ENCODE measurements around the gene DSG2.

DSG2 gene

DNA sequence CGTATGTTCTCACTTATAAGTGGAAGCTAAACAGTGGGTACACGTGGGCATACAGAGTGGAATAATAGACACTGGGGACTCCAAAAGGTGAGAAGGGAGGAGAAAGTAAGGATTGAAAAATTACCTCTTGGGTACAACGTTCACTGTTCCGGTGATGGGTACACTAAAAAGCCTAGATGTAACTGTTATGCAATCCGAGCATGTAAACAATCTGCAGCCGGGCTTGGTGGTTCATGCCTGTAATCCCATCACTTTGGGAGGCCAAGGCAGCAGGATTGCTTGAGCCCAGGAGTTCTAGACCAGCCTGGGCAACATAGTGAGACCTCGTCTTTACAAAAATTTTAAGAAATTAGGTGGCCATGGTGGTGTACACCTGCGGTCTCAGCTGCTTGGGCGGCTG, 60.6 kb downstream of the DSG2 start:
- no peak for DNase-seq

DNA sequence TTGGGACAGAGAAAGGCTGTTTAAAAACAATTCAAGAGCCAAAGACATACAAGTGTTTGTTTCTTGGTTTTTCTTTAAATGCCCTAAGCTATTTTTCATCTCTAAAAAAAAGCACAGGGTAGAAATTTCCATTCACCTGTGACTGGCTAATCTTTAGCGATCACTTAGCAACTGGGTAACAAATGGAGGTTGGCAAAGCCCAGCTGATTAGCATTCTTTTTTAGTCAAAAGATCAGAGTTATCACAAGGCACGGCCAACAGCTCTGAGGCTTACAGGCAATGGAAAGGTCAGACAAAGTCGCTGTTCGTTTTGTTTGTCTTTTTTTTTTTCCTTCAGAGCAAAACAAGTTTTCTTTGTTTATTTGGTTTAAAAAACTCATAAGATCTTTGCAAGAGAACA, 64.7 kb downstream of the DSG2 start:
- DNase-seq = no peak

DNA sequence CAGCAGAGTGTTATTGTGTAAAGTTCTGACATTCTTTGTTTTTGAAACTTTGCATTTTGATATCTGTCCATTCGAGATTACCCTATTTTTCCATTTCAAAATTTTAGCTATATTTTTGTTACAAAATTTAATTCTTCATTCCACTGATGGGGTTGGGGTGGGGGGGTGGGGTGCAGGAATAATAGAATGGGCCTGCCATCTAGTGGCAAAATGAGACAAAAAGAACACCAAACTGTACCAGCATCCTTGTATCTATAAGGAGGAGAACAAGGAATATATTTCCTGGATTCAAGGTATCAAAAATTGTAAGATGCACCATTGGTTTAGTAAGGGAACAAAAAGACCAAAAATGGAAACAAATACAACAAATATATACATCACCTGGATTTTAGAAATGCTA, 65.8 kb downstream of the DSG2 start:
- no peak for DNase-seq

DNA sequence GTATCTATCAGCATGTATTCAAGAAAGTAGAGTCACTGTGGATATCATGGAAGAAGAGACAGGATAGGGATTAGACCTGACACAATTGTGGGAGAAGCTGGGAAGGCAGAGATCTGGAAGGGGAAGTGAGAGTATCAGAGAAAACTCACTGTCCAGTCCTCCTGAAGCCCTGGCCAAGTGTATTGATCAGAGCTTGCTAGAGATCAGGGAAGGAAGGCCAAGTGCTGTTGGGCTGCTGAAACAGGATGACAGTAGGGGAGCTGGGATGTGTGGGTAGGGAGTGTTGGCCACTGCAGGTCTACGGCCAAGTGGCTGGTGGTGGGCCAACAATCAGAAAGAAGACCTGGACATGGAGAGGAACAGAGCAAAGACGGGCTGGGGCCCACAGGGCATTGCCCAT, 67.4 kb downstream of the DSG2 start:
- DNase-seq = no peak

DNA sequence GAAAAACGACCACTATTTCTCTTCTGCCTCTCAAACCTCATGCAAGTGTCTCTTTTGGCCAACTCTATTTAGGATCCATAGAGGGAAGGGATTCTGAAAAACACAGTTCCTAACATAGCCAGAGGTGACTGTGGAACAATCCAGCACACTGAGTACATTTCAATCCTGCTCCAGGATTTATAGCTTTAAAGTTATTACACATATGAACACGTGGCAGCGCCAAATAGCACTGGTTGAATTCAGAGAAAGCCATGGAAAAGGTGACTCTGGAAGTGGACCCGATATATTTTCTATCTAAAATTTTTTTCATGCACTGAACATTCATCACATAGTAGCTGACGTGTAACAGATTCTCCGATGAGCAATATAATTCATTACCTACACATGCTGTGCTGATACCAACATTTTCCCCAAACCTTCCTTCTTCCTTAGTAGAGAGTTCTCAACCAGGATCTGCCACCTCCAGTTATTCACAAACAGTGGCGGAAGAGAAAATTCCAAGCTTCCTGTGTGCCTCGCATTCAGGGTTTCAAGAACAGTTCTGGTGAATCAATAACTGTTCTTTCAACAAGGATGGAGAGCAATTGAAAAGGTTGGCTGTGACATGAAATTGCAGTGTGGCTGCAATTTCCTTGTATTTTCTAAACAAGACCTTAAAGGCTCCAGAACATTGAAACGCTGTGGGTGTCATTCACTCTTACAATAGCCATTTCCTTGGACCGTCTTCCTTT, 68.0 kb downstream of the DSG2 start:
- no peak for DNase-seq

DNA sequence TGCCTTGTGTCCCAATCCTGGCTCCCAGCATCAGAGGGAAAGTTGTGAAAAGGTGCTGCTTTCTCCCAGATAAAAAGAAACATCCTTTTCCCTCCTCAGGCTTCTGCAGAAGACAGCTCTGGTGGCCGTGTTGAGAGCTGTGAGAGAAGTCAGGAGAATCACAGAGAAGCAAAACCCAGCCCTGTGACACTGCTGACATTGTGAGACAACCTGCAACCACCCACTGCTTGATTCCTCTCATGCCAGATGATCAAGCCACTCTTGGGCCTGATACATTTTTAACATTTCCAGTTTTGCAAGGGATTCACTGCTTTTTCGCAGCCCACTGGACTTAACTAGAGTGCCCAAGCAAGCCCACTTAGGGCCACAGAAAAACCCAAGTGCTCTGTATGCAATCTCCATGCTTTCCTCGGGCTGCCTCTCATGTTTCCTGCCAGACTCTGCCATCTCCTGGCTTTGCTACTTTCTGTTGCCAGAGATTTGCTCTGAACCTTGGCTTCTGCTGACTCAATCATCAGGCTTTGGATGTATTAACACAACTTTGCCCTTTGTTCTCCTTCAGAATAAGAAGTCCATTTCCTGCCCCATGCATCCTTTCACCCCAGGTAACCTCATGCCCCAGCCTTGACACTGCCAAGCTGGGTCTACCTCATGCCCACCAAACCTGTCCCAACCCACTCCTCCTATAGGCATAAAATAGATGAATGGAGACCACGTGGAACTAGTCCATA, 68.8 kb downstream of the DSG2 start:
- no peak for DNase-seq

DNA sequence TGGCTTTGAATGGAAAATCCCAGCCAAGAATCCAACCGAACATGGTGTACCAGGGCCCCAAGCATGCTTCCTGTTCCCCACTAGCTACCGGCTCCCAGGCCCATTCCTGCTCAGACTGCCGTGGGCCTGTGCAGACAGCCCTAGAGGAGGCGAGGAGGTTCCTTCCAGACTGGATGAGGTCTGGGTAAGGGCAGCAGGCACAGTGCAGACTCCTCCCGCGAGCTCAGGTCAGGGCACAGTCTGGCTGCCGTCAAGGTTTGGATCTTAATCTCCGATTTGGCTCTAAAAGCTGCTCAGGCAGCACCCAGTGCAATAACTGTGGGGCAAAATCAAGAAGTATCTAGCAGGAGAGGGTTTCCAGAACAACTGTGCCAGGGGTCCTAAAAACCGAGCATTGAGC, 74.4 kb downstream of the DSG2 start:
- no peak for DNase-seq

DNA sequence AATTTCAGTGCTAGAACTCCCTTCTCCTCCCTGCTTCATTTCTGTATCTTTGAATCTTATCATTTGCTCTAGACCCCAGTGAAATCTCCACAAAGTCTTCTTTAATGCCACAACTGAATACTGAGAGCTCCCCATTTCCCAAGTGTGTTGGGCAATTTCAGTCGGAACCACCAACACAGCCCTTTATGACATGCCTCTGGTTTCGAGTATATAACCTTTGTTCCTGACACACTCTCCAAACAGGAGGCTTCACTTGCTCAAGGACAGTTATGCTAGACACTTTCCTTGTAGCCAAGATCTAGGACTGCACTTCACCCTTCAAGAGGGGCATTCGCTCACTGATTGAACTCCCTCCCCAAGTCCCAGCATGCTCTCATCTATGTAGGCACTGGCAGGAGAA, 75.1 kb downstream of the DSG2 start:
- DNase-seq = no peak

DNA sequence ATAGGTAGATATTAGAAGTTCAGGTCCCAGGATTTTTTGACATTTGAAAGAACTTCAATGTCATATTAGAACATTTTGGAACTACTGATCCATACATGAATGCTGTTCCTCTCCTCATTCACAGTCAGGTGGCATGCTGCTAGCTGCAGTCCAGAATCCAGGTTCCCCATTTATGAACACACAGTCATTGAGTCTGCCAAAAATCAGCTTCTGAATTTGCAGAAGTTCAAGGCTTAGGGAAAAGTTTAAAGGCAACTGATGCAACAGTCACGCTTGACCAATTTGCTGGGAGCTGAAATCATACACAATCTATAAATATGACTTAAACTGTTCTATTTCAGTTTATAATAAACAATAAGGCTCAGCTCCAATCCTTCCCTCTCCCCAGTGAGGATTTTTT, 76.4 kb downstream of the DSG2 start:
- DNase-seq = no peak

DNA sequence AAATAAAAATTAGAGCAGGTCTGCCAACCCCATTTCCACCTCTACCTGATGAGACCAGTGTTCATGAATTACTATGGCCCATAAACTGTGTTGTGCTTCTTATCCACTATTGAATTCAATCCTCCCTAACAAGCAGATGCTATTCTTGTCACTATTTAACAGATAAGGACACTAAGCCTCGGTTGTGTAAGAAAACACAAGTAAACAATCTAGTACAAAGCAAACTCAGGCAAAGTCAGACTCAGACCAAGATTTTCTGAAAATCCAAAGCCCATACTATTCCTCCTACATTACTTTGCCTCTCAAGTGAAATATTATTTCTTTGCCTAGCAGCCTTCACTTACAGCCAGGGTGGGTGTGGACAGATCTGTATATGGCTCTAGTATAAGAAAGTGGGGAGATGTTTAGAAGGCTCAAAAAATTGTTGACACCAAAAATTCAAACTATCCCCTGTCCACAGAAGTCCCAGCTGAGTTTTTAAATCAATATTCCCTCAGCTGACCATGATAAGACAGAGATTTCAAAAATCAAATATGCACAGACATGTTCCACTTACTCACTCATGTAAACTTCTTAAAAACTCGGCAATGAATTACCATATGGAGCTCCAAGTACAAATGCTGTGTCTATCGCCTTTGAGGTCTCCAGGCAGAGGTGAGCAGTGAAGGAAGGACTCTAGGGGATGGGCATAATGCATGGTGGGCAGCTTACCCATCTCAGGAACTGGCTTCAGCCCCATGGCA, 77.7 kb downstream of the DSG2 start:
- no peak for DNase-seq

DNA sequence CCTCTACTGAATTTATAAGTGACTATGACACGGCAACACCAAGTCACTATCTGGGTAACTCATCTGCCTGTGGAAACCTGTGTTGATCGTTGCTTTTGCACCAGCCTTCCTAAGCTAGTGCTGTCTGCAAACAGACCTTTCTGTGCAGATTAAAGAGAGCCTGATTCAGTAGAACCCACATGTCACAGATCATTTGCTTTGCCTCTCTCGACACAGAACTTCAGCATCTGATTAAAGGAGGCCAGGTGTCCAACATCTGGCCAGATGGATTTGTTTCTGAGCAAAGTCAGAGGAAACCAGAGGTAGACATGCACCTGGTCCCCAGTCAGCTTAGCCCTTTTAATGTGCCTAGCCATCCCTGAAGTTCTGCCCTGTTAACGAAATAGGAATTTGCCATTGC, 78.7 kb downstream of the DSG2 start:
- DNase-seq = no peak

DNA sequence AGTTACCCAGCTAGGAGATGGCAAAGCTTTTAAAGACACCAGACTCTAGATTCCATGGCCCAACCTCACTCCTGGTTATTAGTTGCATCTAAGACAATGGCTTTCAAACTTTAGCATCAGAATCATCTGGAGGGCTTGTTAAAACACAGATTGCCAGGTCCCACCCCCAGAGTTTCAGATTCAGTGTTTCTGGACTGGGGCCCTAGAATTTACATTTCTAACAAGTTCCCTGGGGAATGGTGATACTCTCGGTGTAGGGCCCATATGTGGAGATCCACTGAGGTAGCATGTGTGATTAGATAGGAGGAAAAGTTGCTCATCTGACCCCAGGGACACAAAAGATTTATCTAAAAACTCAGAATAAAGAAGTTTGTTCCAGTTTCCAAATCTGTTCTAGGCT, 79.2 kb downstream of the DSG2 start:
- no peak for DNase-seq

DNA sequence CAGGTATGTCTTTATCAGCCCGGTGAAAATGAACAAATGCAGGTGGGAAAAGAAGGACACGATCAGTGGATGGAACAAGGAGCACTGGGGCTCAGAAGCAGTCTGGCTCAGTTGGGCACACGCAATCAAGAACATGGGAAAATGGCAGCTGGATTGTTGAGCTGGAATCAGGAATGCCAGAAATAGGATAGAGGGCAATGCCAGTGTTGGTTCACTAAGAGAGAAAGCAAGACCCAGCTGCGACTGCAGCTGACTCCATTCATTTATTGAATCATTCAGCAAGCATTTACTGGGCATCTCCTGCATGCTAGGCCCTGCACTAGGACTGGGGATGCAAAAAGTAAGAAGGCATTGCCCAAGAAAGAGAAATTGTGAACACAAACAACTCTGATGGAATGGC, 80.1 kb downstream of the DSG2 start:
- no peak for DNase-seq

DNA sequence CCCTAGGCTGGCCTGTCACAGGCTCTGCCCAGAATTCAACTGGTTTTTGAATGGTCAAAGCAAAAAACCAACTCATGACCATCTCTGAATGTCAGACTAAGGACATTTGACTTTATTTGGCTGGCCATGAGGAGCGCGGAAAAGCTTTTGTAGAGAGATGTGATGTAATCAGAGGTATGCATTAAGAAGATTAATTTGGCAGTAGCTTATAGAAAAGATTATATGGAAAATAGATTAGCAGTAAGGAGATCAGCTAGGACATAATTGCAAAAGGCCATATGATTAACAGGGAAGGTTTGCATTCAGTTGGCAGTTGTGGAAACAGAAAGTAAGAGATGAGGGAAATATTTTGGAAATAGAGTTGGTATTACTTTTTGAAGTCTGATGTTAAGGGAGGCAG, 81.4 kb downstream of the DSG2 start:
- no peak for DNase-seq

DNA sequence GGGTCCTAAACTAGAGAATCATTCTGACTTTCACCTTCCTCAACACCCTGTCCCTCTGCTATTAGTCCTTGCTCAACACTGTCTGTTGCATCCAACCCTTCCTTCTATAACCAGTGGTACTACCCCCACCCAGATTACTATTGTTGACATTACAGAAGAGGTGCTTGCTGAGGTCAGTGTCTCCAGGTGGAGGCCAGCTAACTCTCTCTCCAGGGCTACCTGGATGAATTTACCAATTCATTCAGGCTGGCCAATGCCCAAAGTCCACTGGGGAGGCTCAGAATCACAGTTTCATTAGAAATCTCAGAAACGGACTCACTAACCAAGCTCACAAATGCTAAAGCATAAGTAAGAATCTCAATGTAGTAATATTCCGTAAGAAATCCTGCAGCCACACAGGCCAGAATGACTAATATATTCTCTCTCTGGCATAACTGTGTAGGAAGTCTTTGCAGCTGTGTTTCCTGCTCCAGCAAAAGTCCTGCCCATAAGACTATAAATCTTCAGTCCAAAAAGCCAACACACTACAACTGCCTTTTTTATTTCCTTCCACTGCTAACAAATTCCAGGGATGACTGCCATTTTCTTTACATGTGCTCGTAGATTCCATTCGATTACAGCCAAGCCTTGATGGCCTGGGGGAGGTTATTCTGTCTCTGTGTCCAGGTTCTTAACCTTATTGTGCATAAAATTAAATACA, 83.7 kb downstream of the DSG2 start:
- no peak for DNase-seq

DNA sequence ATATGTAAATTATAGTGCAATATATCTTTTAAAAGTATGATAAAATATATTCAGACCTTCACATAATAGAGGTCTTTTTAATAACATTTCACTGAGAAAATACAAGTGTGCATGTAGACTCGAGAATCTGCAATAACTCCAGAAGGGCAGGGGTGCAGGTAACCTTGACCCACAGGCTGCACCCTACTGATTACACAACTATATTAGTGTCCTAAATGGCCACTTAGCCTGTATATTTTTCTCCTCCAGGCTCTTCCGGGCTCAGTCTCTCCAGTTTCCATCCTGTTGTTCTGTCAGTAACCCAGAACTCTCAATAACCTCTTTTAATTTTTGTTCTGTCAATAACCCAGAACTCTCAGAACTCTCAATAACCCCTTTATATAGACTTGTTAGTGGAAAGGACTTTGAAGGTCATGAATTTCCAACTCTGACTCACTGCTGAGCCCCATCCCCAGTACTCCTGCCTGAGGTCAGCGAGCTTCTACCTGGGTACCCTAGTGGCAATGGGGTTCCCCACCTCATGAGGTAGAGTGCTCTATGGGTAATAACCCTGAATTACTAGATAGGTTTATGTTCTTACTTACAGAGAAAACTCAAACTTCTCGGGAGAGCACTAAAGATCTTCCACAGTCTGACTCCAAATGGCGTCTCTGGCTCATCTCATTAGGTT, 85.3 kb downstream of the DSG2 start:
- no peak for DNase-seq

DNA sequence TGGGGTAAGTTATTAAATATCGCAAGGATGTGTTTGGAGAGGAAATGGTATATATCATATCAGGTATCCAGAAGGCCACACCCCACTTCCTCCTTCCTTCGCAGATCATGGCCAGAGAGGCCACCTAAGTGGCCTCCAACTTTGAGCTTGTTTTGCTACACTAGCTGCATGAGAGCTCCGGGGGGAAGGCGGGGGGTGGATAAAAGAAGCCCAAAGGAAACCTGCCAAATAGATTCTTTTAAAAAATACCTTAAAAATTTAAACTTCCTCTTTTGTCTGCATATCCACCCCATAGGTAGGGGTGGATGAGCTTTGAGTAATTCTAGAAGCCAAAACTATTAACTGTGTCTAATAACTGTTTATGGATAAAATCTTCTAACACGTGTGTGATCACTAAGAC, 88.0 kb downstream of the DSG2 start:
- DNase-seq = no peak

DNA sequence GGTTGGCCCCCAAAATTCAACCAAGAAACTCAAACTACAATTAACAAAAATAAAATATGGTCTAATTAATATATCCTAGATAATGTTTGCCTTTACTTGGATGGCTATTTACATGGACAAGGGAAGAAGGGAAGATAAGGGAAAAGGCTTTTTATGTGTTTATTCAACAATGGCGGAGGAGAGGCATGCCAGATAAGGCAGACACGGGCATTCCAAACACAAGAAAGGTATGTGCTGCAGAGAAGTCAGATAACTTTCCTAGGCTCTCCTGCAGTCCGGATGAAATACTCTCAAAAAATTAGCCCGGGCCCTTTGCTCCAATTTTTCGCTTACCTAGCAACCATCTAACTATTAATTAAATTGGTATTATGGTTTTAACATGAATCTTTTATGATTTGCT, 88.6 kb downstream of the DSG2 start:
- no peak for DNase-seq

DNA sequence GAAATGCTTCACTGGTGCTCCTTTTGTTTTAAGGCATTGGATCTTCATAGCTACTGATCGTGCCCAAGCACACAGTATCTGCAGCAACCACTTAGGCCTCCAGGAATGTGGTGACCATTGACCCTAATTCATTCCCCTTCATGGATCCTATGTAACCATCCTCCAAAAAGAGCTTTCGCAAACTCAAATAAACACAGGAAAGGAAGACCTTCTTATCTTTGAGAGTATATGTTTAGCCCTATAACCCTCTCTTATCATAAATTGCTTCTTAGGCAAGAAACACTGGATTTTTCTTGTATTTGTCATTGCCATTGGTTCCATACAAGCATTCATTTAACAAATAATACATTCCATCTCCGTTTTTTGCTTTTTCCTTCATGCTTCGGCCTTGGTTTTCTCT, 89.6 kb downstream of the DSG2 start:
- no peak for DNase-seq

DNA sequence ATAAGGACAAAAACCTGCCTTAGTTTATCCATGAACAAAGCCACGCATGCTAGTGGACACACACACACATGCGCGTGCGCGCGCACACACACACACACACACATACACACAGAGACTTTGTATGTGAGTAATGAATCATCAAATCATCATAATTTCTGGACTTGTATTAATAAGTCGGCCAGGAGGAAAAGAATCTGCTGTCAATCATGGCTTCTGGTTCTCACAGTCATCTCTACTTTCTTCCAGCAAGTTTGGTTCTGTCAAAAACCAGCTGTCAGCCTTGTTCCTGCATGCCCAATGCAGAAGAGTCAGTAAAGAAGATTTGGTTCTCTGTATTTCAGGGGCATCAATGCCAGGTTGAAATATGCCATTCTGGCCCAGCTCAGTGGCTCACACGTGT, 92.6 kb downstream of the DSG2 start:
- DNase-seq = no peak

DNA sequence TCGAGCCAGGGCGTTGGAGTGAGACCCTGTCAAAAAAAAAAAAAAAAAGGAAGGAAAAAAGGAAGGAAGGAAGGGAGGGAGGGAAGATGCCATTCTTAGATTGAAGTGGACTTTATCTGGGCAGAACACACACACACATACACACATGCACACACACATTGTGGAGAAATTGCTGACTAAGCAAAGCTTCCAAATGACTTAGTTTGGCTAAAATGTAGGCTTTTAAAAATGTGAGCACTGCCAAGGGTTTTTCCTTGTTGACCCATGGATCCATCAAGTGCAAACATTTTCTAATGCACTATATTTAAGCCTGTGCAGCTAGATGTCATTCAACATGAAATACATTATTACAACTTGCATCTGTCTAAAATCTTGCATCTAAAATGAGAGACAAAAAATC, 93.1 kb downstream of the DSG2 start:
- no peak for DNase-seq

DNA sequence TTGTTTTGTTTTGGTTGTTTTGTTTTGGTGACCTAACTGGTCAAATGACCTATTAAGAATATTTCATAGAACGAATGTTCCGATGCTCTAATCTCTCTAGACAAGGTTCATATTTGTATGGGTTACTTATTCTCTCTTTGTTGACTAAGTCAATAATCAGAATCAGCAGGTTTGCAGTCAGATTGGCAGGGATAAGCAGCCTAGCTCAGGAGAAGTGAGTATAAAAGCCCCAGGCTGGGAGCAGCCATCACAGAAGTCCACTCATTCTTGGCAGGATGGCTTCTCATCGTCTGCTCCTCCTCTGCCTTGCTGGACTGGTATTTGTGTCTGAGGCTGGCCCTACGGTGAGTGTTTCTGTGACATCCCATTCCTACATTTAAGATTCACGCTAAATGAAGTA, 93.7 kb downstream of the DSG2 start, which contains the start of gene TTR:
TTR (plus strand) TSS at position 250 of the 400 bp plus-strand sequence; CDS start at position 276, 26 bp downstream.
- no peak for DNase-seq
